Activated CD8-positive, alpha-beta memory T cell treated with anti-CD3 and anti-CD28 coated beads, Interleukin-2, amount 10 ng/mL, durations not matched to agents 7 days and 5 days (primary cell): Measurements from ENCODE around the gene GABRB2. TPM values are rescaled to one million over a fixed set of nuclear protein-coding genes. Genes with fewer than 3 reads are reported as not detected.

Experiments
- ATAC-seq: fragments of 150-1000 bp; cut with Tn5 transposase; one replicate; pipeline ENCODE4 v1.10.0; 2021; ENCODE audit warnings: moderate library complexity
- CTCF ChIA-PET: fragments of 350-600 bp; sonication (Branson Sonifier 250); formaldehyde crosslinking; loops from one replicate; lab custom pipeline; 2021; ENCODE audit warnings: antibody characterized with exemption; lab: Charles Lee
- DNase-seq: peaks from one replicate; pipeline ENCODE4 v3.0.0-alpha.2; 2020
- H3K27ac Mint-ChIP-seq: one replicate; pipeline ENCODE4 v1.8.0; 2021; ENCODE audit warnings: mild to moderate bottlenecking, mixed read lengths
- H3K27me3 Mint-ChIP-seq: one replicate; pipeline ENCODE4 v1.8.0; 2021; ENCODE audit warnings: mixed read lengths
- H3K36me3 Mint-ChIP-seq: one replicate; pipeline ENCODE4 v1.8.0; 2021; ENCODE audit warnings: mild to moderate bottlenecking, mixed read lengths
- H3K4me1 Mint-ChIP-seq: one replicate; pipeline ENCODE4 v1.8.0; 2021; ENCODE audit warnings: mixed read lengths
- H3K4me3 Mint-ChIP-seq: one replicate; pipeline ENCODE4 v1.8.0; 2021; ENCODE audit warnings: mild to moderate bottlenecking, moderate library complexity, mixed read lengths
- H3K9me3 Mint-ChIP-seq: one replicate; pipeline ENCODE4 v1.8.0; 2022; ENCODE audit warnings: low read depth, mixed read lengths
- total RNA-seq, 2 experiments: library from RNA; stranded (reverse); gene quantifications; one replicate each; pipeline ENCODE4 v1.2.3, GENCODE V29; 2021

Gene GABRB2
- total RNA-seq, 2 experiments from 2014 or later, result not detected

GRCh38 chr5:161396171-161396570, 150.4 kb downstream of the GABRB2 start:
- Mint-ChIP-seq H3K4me3 (no peak overlapping the region), H3K27me3 (no peaks in the 10 kb centered on the region), H3K27ac (no peak overlapping the region), H3K36me3 (no peaks in the 10 kb centered on the region), H3K9me3 (no peaks in the 10 kb centered on the region), H3K4me1 (no peaks in the 10 kb centered on the region)
- no peak for ATAC-seq
- DNase-seq, result no peak
- CTCF ChIA-PET, result no interaction called here

GRCh38 chr5:161391724-161392123, 154.8 kb downstream of the GABRB2 start:
- H3K9me3 Mint-ChIP-seq, result no peaks in the 10 kb centered on the region
- DNase-seq (no peak), ATAC-seq (no peak)
- no peaks in the 10 kb centered on the region for H3K4me1 Mint-ChIP-seq
- H3K27ac Mint-ChIP-seq, result no peak overlapping the region
- CTCF ChIA-PET, result no interaction called here
- no peak overlapping the region for H3K4me3 Mint-ChIP-seq
- no peaks in the 10 kb centered on the region for H3K27me3 Mint-ChIP-seq
- no peaks in the 10 kb centered on the region for H3K36me3 Mint-ChIP-seq

- Mint-ChIP-seq H3K27ac (no peak overlapping the region), H3K4me3 (no peak overlapping the region), H3K36me3 (no peaks in the 10 kb centered on the region), H3K4me1 (no peaks in the 10 kb centered on the region), H3K9me3 (no peaks in the 10 kb centered on the region), H3K27me3 (no peaks in the 10 kb centered on the region)
- ATAC-seq, result no peak
- DNase-seq, result no peak
- CTCF ChIA-PET, result no interaction called here
These were observed 155.5 kb downstream of the GABRB2 start for GRCh38 chr5:161391016-161391415.

GRCh38 chr5:161387121-161387520, 159.4 kb downstream of the GABRB2 start:
- Mint-ChIP-seq H3K9me3 (peaks cover 2% of the 10 kb centered on the region), H3K4me3 (no peak overlapping the region), H3K27me3 (no peaks in the 10 kb centered on the region), H3K36me3 (no peaks in the 10 kb centered on the region), H3K4me1 (no peaks in the 10 kb centered on the region), H3K27ac (no peak overlapping the region)
- CTCF ChIA-PET, result no interaction called here
- ATAC-seq, result no peak
- no peak for DNase-seq

GRCh38 chr5:161385027-161385426, 161.5 kb downstream of the GABRB2 start:
- Mint-ChIP-seq H3K27ac (no peak overlapping the region), H3K4me1 (no peaks in the 10 kb centered on the region), H3K36me3 (no peaks in the 10 kb centered on the region), H3K4me3 (no peak overlapping the region), H3K27me3 (no peaks in the 10 kb centered on the region), H3K9me3 (peaks cover 2% of the 10 kb centered on the region)
- DNase-seq (no peak), ATAC-seq (no peak)
- CTCF ChIA-PET, result interaction anchor here (0.7 kb wide), 1 partner anchor 1595 kb away, joined by 3 read pairs; no protein-coding TSS in a partner anchor

GRCh38 chr5:161382685-161383084, 163.8 kb downstream of the GABRB2 start:
- no peaks in the 10 kb centered on the region for H3K4me1 Mint-ChIP-seq
- H3K9me3 Mint-ChIP-seq, result peaks cover 2% of the 10 kb centered on the region
- no peak for ATAC-seq
- H3K4me3 Mint-ChIP-seq, result no peak overlapping the region
- no peaks in the 10 kb centered on the region for H3K27me3 Mint-ChIP-seq
- CTCF ChIA-PET, result no interaction called here
- no peak overlapping the region for H3K27ac Mint-ChIP-seq
- H3K36me3 Mint-ChIP-seq, result no peaks in the 10 kb centered on the region
- DNase-seq, result no peak

- Mint-ChIP-seq H3K9me3 (peaks cover 2% of the 10 kb centered on the region), H3K36me3 (no peaks in the 10 kb centered on the region), H3K27me3 (no peaks in the 10 kb centered on the region), H3K27ac (no peak overlapping the region), H3K4me3 (no peak overlapping the region), H3K4me1 (no peaks in the 10 kb centered on the region)
- DNase-seq (no peak), ATAC-seq (no peak)
- CTCF ChIA-PET, result no interaction called here
These were observed 166.0 kb downstream of the GABRB2 start for GRCh38 chr5:161380486-161380885.

GRCh38 chr5:161378701-161379100, 167.8 kb downstream of the GABRB2 start:
- Mint-ChIP-seq H3K4me1 (no peaks in the 10 kb centered on the region), H3K4me3 (no peak overlapping the region), H3K27ac (no peak overlapping the region), H3K36me3 (no peaks in the 10 kb centered on the region), H3K27me3 (no peaks in the 10 kb centered on the region), H3K9me3 (peaks cover 2% of the 10 kb centered on the region)
- no peak for DNase-seq
- ATAC-seq, result no peak
- CTCF ChIA-PET, result no interaction called here

GRCh38 chr5:161376034-161376433, 170.5 kb downstream of the GABRB2 start:
- ATAC-seq (no peak), DNase-seq (no peak)
- Mint-ChIP-seq H3K9me3 (no peaks in the 10 kb centered on the region), H3K27ac (no peak overlapping the region), H3K4me3 (no peak overlapping the region), H3K36me3 (no peaks in the 10 kb centered on the region), H3K27me3 (no peaks in the 10 kb centered on the region), H3K4me1 (no peaks in the 10 kb centered on the region)
- CTCF ChIA-PET, result no interaction called here

- Mint-ChIP-seq H3K36me3 (no peaks in the 10 kb centered on the region), H3K27ac (no peak overlapping the region), H3K27me3 (no peaks in the 10 kb centered on the region), H3K9me3 (no peaks in the 10 kb centered on the region), H3K4me3 (no peak overlapping the region), H3K4me1 (no peaks in the 10 kb centered on the region)
- ATAC-seq (no peak), DNase-seq (no peak)
- CTCF ChIA-PET, result no interaction called here
These were observed 173.2 kb downstream of the GABRB2 start for GRCh38 chr5:161373345-161373707.

GRCh38 chr5:161372682-161373344, 173.7 kb downstream of the GABRB2 start:
- no peaks in the 10 kb centered on the region for H3K36me3 Mint-ChIP-seq
- no peak overlapping the region for H3K27ac Mint-ChIP-seq
- no peaks in the 10 kb centered on the region for H3K4me1 Mint-ChIP-seq
- ATAC-seq (no peak), DNase-seq (no peak)
- no peaks in the 10 kb centered on the region for H3K9me3 Mint-ChIP-seq
- H3K4me3 Mint-ChIP-seq, result no peak overlapping the region
- CTCF ChIA-PET, result no interaction called here
- no peaks in the 10 kb centered on the region for H3K27me3 Mint-ChIP-seq

- H3K27ac Mint-ChIP-seq, result no peak overlapping the region
- H3K4me1 Mint-ChIP-seq, result no peaks in the 10 kb centered on the region
- CTCF ChIA-PET, result no interaction called here
- no peaks in the 10 kb centered on the region for H3K36me3 Mint-ChIP-seq
- H3K9me3 Mint-ChIP-seq, result no peaks in the 10 kb centered on the region
- no peak for ATAC-seq
- no peak for DNase-seq
- H3K4me3 Mint-ChIP-seq, result no peak overlapping the region
- no peaks in the 10 kb centered on the region for H3K27me3 Mint-ChIP-seq
These were observed 177.5 kb downstream of the GABRB2 start for GRCh38 chr5:161369022-161369421.

GRCh38 chr5:161358446-161358845, 188.1 kb downstream of the GABRB2 start:
- ATAC-seq (no peak), DNase-seq (no peak)
- no peaks in the 10 kb centered on the region for H3K36me3 Mint-ChIP-seq
- H3K9me3 Mint-ChIP-seq, result peaks cover 2% of the 10 kb centered on the region
- H3K4me3 Mint-ChIP-seq, result no peak overlapping the region
- CTCF ChIA-PET, result no interaction called here
- H3K4me1 Mint-ChIP-seq, result no peaks in the 10 kb centered on the region
- H3K27me3 Mint-ChIP-seq, result no peaks in the 10 kb centered on the region
- H3K27ac Mint-ChIP-seq, result no peak overlapping the region

GRCh38 chr5:161344234-161344633, 202.3 kb downstream of the GABRB2 start:
- no peaks in the 10 kb centered on the region for H3K4me1 Mint-ChIP-seq
- H3K4me3 Mint-ChIP-seq, result no peak overlapping the region
- CTCF ChIA-PET, result no interaction called here
- H3K27ac Mint-ChIP-seq, result no peak overlapping the region
- H3K36me3 Mint-ChIP-seq, result no peaks in the 10 kb centered on the region
- ATAC-seq (no peak), DNase-seq (no peak)
- H3K9me3 Mint-ChIP-seq, result no peaks in the 10 kb centered on the region
- H3K27me3 Mint-ChIP-seq, result no peaks in the 10 kb centered on the region

- H3K4me3 Mint-ChIP-seq, result no peak overlapping the region
- DNase-seq, result no peak
- H3K27ac Mint-ChIP-seq, result no peak overlapping the region
- no peaks in the 10 kb centered on the region for H3K36me3 Mint-ChIP-seq
- no peaks in the 10 kb centered on the region for H3K4me1 Mint-ChIP-seq
- no peaks in the 10 kb centered on the region for H3K9me3 Mint-ChIP-seq
- CTCF ChIA-PET, result no interaction called here
- no peaks in the 10 kb centered on the region for H3K27me3 Mint-ChIP-seq
- no peak for ATAC-seq
These were observed 203.6 kb downstream of the GABRB2 start for GRCh38 chr5:161342886-161343285.
